ENCODE data around the gene ARHGEF25. TPM values are rescaled to one million over a fixed set of nuclear protein-coding genes. Genes with fewer than 3 reads are reported as not detected.
"Not testable (repeated sequence)": the region's sequence is repeated elsewhere in the genome, so short reads cannot be mapped to it uniquely, and the experiment has no call there.

Gene ARHGEF25
- total RNA-seq, 3 donors from 2014 or later (not counting 1 experiment from before 2014, with no cell fraction given), result 3.1 to 6.5 (median 5.1) TPM

- WGBS (ENCODE audit: insufficient coverage), result 80% methylated on average over 2 of the region's 2 CpGs
Measured at GRCh38 chr12:57585156-57585555, 26.1 kb upstream of the ARHGEF25 start.

GRCh38 chr12:57586128-57586527, 25.1 kb upstream of the ARHGEF25 start:
- H3K4me3 Mint-ChIP-seq, result no peak overlapping the region
- peaks cover 14 to 16% of the 10 kb centered on the region in 2 donors for H3K4me1 Mint-ChIP-seq
- no peaks in the 10 kb centered on the region for H3K36me3 ChIP-seq (ENCODE audit: control insufficient read depth, insufficient read depth, low read length)
- H3K27me3 ChIP-seq (ENCODE audit: control insufficient read depth, insufficient read depth, low read length), result peaks cover 3% of the 10 kb centered on the region
- H3K27ac Mint-ChIP-seq, result no peak overlapping the region
- peaks cover 6% of the 10 kb centered on the region for H3K36me3 Mint-ChIP-seq
- 81% methylated on average over 2 of the region's 3 CpGs for WGBS (ENCODE audit: insufficient coverage)
- H3K9me3 Mint-ChIP-seq, result no peaks in the 10 kb centered on the region
- TF ChIP-seq CTCF (IDR thresholded peaks at IDR 0.05), result no peak
- H3K4me1 ChIP-seq (ENCODE audit: control insufficient read depth, insufficient read depth, low read length), result peaks cover 7% of the 10 kb centered on the region
- no peak overlapping the region for H3K4me3 ChIP-seq (ENCODE audit: low read length)
- no peak overlapping the region for H3K27ac ChIP-seq (ENCODE audit: low read length)
- no peak for ATAC-seq
- no peaks in the 10 kb centered on the region for H3K9me3 ChIP-seq (ENCODE audit: control insufficient read depth, insufficient read depth, low read length)
- intact Hi-C loops (cut with micrococcal nuclease), result no loop called here
- no peak for DNase-seq
- peaks cover 13 to 17% of the 10 kb centered on the region in 2 donors for H3K27me3 Mint-ChIP-seq (ENCODE audit: low read depth in 2 of 2)

More at GRCh38 chr12:57585156-57585555, 26.1 kb upstream of the ARHGEF25 start:
- H3K27ac ChIP-seq (ENCODE audit: low read length), result no peak overlapping the region
- H3K9me3 Mint-ChIP-seq, result no peaks in the 10 kb centered on the region
- peaks cover 13 to 20% of the 10 kb centered on the region in 2 donors for H3K27me3 Mint-ChIP-seq (ENCODE audit: low read depth in 2 of 2)
- no peak for TF ChIP-seq CTCF (IDR thresholded peaks at IDR 0.05)
- no peak overlapping the region for H3K4me3 Mint-ChIP-seq
- H3K27ac Mint-ChIP-seq, result no peak overlapping the region
- no peak for DNase-seq
- H3K9me3 ChIP-seq (ENCODE audit: control insufficient read depth, insufficient read depth, low read length), result no peaks in the 10 kb centered on the region
- H3K4me1 ChIP-seq (ENCODE audit: control insufficient read depth, insufficient read depth, low read length), result peaks cover under 1% of the 10 kb centered on the region
- peaks cover 9 to 10% of the 10 kb centered on the region in 2 donors for H3K4me1 Mint-ChIP-seq
- peaks cover 3% of the 10 kb centered on the region for H3K27me3 ChIP-seq (ENCODE audit: control insufficient read depth, insufficient read depth, low read length)
- intact Hi-C loops (cut with micrococcal nuclease), result no loop called here
- H3K36me3 ChIP-seq (ENCODE audit: control insufficient read depth, insufficient read depth, low read length), result no peaks in the 10 kb centered on the region
- no peak for ATAC-seq
- H3K4me3 ChIP-seq (ENCODE audit: low read length), result no peak overlapping the region
- H3K36me3 Mint-ChIP-seq, result peaks cover 6% of the 10 kb centered on the region

GRCh38 chr12:57586832-57587429, 24.3 kb upstream of the ARHGEF25 start:
- Histone ChIP-seq H3K36me3 (ENCODE audit: control insufficient read depth, insufficient read depth, low read length) (no peaks in the 10 kb centered on the region), H3K27ac (ENCODE audit: low read length) (no peak overlapping the region), H3K4me3 (ENCODE audit: low read length) (no peak overlapping the region), H3K27me3 (ENCODE audit: control insufficient read depth, insufficient read depth, low read length) (peaks cover 3% of the 10 kb centered on the region), H3K4me1 (ENCODE audit: control insufficient read depth, insufficient read depth, low read length) (peaks cover 15% of the 10 kb centered on the region), H3K9me3 (ENCODE audit: control insufficient read depth, insufficient read depth, low read length) (no peaks in the 10 kb centered on the region)
- peaks cover 21 to 24% of the 10 kb centered on the region in 2 donors for H3K4me1 Mint-ChIP-seq
- WGBS (ENCODE audit: insufficient coverage), result 93% methylated on average over 3 of the region's 3 CpGs
- DNase-seq, result no peak
- no peak overlapping the region for H3K4me3 Mint-ChIP-seq
- H3K9me3 Mint-ChIP-seq, result no peaks in the 10 kb centered on the region
- H3K27ac Mint-ChIP-seq, result no peak overlapping the region
- H3K36me3 Mint-ChIP-seq, result peaks cover 6% of the 10 kb centered on the region
- no peak for ATAC-seq
- intact Hi-C loops (cut with micrococcal nuclease), result no loop called here
- peaks cover 13 to 17% of the 10 kb centered on the region in 2 donors for H3K27me3 Mint-ChIP-seq (ENCODE audit: low read depth in 2 of 2)
- TF ChIP-seq CTCF (IDR thresholded peaks at IDR 0.05), result no peak

- H3K4me3 Mint-ChIP-seq; H3K36me3 Mint-ChIP-seq; intact Hi-C loops (cut with micrococcal nuclease); H3K27me3 Mint-ChIP-seq (ENCODE audit: low read depth in 2 of 2); H3K27me3 ChIP-seq (ENCODE audit: control insufficient read depth, insufficient read depth, low read length); H3K4me3 ChIP-seq (ENCODE audit: low read length); H3K9me3 ChIP-seq (ENCODE audit: control insufficient read depth, insufficient read depth, low read length); H3K9me3 Mint-ChIP-seq; H3K27ac Mint-ChIP-seq; H3K27ac ChIP-seq (ENCODE audit: low read length); ATAC-seq; H3K36me3 ChIP-seq (ENCODE audit: control insufficient read depth, insufficient read depth, low read length): not testable (repeated sequence)
- peak in 1 of 2 donors; percentile 1 for DNase-seq
- H3K4me1 Mint-ChIP-seq, result peaks cover 32 to 36% of the 10 kb centered on the region in 2 donors
- 92% methylated on average over 15 of the region's 15 CpGs for WGBS (ENCODE audit: insufficient coverage)
- peaks cover 23% of the 10 kb centered on the region for H3K4me1 ChIP-seq (ENCODE audit: control insufficient read depth, insufficient read depth, low read length)
Measured at GRCh38 chr12:57588951-57589610, 22.2 kb upstream of the ARHGEF25 start.

All from natural killer cell (primary cell).